GM12875 (cell line): ENCODE data around the gene PALD1.

ENCODE experiments used
- H3K4me3 ChIP-seq: one replicate; pipeline ENCODE4 v1.5.1; 2011; ENCODE audit warnings: low read depth, low read length, control low read depth
- CTCF ChIP-seq: IDR thresholded peaks from 2 replicates; pipeline ENCODE4 v1.5.1; 2011; ENCODE audit warnings: low read depth, mild to moderate bottlenecking, control low read depth, inconsistent platforms, low read length, moderate library complexity, borderline replicate concordance; ENCODE audit not compliant: insufficient read depth

Gene PALD1

GRCh38 chr10:70444744-70445143, 33.8 kb upstream of the PALD1 start:
- TF ChIP-seq CTCF: no peak

DNA sequence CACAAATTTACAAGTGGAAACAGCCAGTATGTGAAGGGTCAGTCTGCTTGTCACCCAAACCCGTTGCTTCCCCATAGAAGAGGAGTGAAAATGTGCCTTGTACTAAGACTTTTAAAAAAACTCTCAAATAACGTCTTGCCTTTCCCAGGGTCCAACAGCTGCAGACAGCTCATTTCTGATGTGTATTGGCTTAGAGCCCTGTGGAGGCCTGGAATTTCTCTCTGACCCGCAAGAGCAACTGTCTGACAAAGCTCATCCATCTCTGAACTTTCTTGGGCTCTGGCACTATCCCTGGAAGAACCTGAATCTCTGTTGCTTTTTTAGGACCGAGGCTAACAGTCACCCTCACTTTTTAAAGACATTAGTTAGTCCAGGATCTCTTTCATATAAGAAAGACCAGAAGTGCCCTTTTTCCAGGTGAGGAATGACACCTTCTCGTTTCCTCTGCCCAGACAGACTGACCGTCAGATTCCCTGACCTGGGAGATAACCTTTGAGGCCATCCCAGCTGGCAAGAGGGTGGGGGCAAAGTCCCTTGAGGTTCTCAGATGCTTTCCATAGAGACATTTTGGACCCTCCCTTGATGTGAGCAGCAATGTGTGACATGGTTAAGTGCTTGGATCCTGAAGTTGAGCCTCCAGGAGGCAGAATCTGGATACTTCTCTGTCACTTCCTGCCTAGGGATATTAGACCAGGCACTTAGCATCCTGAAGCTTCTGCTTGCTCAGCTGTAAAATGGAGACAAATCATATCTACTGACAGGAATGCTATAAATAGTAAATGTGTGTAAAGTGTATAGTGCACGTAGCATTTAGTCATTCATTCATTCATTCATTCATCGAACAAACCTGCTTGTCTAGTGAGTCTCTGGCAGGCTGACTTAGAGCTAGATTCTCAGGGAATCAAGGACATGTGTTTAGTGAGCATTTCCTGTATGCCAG, 32.6 kb upstream of the PALD1 start:
- H3K4me3 ChIP-seq: no peak overlapping the region
- TF ChIP-seq CTCF: no peak

More at GRCh38 chr10:70444744-70445143, 33.8 kb upstream of the PALD1 start:
- H3K4me3 ChIP-seq: no peak overlapping the region

- H3K4me3 ChIP-seq: no peak overlapping the region
- TF ChIP-seq CTCF: no peak
These were observed 30.3 kb upstream of the PALD1 start for GRCh38 chr10:70448236-70448635.

GRCh38 chr10:70455213-70455630, 23.3 kb upstream of the PALD1 start:
- H3K4me3 ChIP-seq: no peak overlapping the region
- TF ChIP-seq CTCF: no peak

DNA sequence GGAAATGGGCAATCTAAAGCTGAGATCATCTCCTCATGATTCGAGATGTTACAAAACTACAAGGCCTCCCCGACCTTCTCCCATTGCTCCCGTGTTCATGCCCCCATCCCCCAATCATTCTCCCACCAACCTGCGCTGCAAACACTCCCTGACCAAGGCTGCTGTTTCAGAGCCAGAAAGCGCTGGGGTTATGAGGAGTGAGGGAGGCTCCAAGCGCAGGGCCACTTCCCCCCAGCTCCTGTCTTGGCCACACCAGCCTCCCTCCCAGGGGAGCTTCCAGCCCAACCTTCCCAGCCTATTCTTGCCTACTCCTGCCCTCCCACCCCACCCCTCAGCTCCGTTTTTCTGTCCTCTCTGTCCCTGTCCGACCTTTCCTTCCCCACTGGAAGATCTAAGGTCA, 22.4 kb upstream of the PALD1 start:
- TF ChIP-seq CTCF: no peak
- no peak overlapping the region for H3K4me3 ChIP-seq

GRCh38 chr10:70457759-70458305, 20.7 kb upstream of the PALD1 start:
- no peak for TF ChIP-seq CTCF
- no peak overlapping the region for H3K4me3 ChIP-seq

- H3K4me3 ChIP-seq: no peak overlapping the region
- TF ChIP-seq CTCF: no peak
These were observed 20.1 kb upstream of the PALD1 start for GRCh38 chr10:70458329-70459060.
